Endometrial microvascular endothelial cells (primary cell): Measurements from ENCODE around the gene PALLD. TPM values are rescaled to one million over a fixed set of nuclear protein-coding genes. Genes with fewer than 3 reads are reported as not detected.

Source experiments
- in situ Hi-C: cut with HindIII; loops from 2 replicates; pipeline ENCODE4 v1.10.0; 2017; ENCODE audit warnings: low sequenced_read_pairs, low pct_unique_long_range_greater_than_20kb; ENCODE audit errors: inconsistent ontology term
- total RNA-seq: library from RNA; depleted of rRNA; stranded (reverse); fragments of >200 nt; gene quantifications from one replicate; pipeline ENCODE4 v1.2.3, GENCODE V29; 2015; ENCODE audit errors: inconsistent ontology term

PALLD gene
- total RNA-seq, 1 donor from 2014 or later = 82.9 TPM

GRCh38 chr4:168755598-168756477 is 259.0 kb downstream of the PALLD start:
- in situ Hi-C loops = no loop called here

GRCh38 chr4:168757500-168757899 is 260.6 kb downstream of the PALLD start:
- in situ Hi-C loops = no loop called here

- in situ Hi-C loops = no loop called here
Measured at GRCh38 chr4:168758351-168758876, 261.6 kb downstream of the PALLD start.

- in situ Hi-C loops = no loop called here
Measured at GRCh38 chr4:168759321-168759720, 262.5 kb downstream of the PALLD start.

- in situ Hi-C loops = no loop called here
Measured at GRCh38 chr4:168759959-168760527, 263.2 kb downstream of the PALLD start.

GRCh38 chr4:168761066-168761465 is 264.2 kb downstream of the PALLD start:
- in situ Hi-C loops = no loop called here

GRCh38 chr4:168765322-168765721 is 268.5 kb downstream of the PALLD start:
- in situ Hi-C loops = no loop called here

- in situ Hi-C loops = no loop called here
Measured at GRCh38 chr4:168765726-168766125, 268.9 kb downstream of the PALLD start.

GRCh38 chr4:168766604-168767316 is 269.9 kb downstream of the PALLD start:
- in situ Hi-C loops = no loop called here

GRCh38 chr4:168769416-168769815 is 272.6 kb downstream of the PALLD start:
- in situ Hi-C loops = no loop called here

- in situ Hi-C loops = no loop called here
Measured at GRCh38 chr4:168769837-168770236, 273.0 kb downstream of the PALLD start.

GRCh38 chr4:168771251-168771650 is 274.4 kb downstream of the PALLD start:
- in situ Hi-C loops = no loop called here

- in situ Hi-C loops = no loop called here
Measured at GRCh38 chr4:168773388-168774195, 276.7 kb downstream of the PALLD start.

- in situ Hi-C loops = no loop called here
Measured at GRCh38 chr4:168776382-168776781, 279.5 kb downstream of the PALLD start.

- in situ Hi-C loops = no loop called here
Measured at GRCh38 chr4:168777277-168777965, 280.6 kb downstream of the PALLD start.

GRCh38 chr4:168781341-168781740 is 284.5 kb downstream of the PALLD start:
- in situ Hi-C loops = no loop called here

- in situ Hi-C loops = no loop called here
Measured at GRCh38 chr4:168781926-168782325, 285.1 kb downstream of the PALLD start.

- in situ Hi-C loops = no loop called here
Measured at GRCh38 chr4:168782439-168782838, 285.6 kb downstream of the PALLD start.
